CD4-positive, alpha-beta T cell treated with Interleukin-4 for 4 hours (primary cell): ENCODE measurements around the gene GLB1L3.
"Not testable (repeated sequence)": the region's sequence is repeated elsewhere in the genome, so short reads cannot be mapped to it uniquely, and the experiment has no call there.

Source experiments
- DNase-seq: peaks from one replicate; pipeline ENCODE4 v3.0.0-alpha.2; 2020

Gene GLB1L3

DNA sequence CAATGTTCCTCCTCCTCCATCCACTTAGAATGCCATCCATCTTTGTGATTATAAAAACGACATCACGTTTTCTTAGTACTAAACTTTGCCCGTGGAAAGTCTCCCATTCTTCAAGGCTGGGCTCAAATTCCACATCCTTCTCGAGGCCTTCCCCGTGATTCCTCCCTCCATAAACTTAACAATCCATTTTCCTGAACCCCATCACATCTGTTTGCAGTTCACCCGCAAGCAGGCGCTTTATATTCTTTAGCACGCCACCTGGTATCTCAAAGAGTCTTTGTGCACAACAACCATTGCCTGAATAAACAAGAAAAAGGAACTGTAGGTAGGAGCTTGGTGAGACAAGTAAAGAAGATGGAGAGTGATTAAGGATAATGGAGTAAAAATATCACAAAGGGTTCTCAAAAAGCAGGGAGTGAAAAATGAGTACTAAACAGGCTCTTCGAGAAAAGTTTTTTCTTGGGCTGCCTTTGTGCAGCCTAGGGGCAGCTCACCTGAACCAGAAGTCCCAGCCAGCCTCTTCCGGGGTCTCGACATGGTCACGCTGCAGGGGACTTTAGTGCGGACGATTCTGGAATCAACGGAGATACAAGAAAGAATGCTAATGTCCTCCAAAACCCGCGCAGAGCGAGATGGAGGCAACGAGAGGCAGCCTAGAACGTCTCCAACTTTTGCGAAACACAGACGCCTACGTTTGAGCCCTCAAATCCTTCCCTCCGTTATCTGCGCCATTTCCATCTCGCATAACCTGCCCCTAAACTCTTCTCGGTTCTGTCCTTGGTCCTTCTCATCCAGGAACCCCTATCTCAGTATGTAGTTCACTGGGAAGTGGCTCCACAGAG lies 23.6 kb upstream of the GLB1L3 start:
- DNase-seq = no peak

GRCh38 chr11:134253188-134253993 lies 22.8 kb upstream of the GLB1L3 start, which contains the start of the genes ACAD8 and THYN1:
TSS of gene ACAD8 (plus strand) at chr11:134253568. CDS start at chr11:134253601, 33 bp downstream.
TSS of gene THYN1 (minus strand) at chr11:134253352. CDS start at chr11:134252882, 470 bp downstream.
- DNase-seq = peak; percentile 96

- no peak for DNase-seq
Measured at GRCh38 chr11:134254433-134255183, 21.6 kb upstream of the GLB1L3 start.

- DNase-seq = not testable (repeated sequence)
Measured at GRCh38 chr11:134255184-134255561, 21.0 kb upstream of the GLB1L3 start.

- no peak for DNase-seq
Measured at GRCh38 chr11:134257101-134257500, 19.1 kb upstream of the GLB1L3 start.

GRCh38 chr11:134258577-134258976 lies 17.6 kb upstream of the GLB1L3 start:
- no peak for DNase-seq

DNA sequence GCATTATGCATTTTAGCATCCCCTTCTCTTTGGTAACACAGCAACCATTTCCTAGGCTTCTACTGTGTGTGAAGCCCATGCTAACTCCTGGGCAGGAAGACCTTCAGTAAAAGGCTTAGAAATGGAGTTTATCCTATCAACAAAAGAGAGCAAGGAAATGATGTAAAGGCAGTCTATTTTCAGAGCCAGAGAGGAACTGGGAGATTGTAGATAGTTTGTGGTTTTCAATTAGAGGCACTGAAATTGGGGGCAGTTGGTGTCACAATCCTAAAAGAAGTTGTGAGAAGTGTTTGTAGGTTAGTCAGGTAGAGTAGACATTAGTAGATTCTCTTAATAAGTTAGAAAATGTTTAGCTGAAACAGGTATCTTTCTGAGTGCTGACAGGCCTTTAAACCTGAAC lies 15.7 kb upstream of the GLB1L3 start:
- DNase-seq = no peak

DNA sequence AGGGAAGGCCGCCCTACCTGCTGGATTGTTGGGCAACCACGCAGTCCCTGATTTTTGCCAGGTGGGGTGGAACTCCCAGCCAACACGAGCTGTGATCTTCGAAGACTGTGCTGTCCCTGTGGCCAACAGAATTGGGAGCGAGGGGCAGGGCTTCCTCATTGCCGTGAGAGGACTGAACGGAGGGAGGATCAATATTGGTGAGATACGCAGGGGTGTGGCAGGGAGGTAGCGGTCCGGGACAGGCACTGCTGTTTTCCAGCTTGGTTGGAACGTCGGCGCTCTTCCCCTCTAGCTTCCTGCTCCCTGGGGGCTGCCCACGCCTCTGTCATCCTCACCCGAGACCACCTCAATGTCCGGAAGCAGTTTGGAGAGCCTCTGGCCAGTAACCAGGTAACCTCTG lies 15.2 kb upstream of the GLB1L3 start:
- DNase-seq = no peak

- peak; percentile 37 for DNase-seq
Measured at GRCh38 chr11:134261626-134262488, 14.3 kb upstream of the GLB1L3 start.

GRCh38 chr11:134264966-134265764 lies 11.0 kb upstream of the GLB1L3 start:
- no peak for DNase-seq

- DNase-seq = no peak
Measured at GRCh38 chr11:134266440-134266839, 9.7 kb upstream of the GLB1L3 start.

DNA sequence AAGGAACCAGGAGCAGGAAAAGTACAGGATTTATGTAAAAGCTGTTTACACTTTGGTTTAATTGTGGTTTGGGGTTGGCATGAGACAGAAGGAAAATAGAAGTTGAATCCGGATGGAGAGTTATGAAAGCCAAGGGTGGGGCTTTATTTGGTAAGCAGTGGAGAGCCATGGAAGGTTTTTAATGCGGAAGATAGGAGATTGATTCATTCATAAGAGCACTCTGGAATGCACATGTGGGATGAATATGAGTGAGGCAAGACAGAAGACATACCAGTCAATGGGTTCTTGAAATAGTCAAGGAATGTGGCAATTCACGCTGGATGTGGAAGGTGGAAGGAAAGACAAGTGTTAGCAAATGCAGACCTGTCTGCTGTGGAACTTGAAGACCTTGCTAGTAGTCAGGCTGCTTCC lies 9.3 kb upstream of the GLB1L3 start:
- DNase-seq = no peak

GRCh38 chr11:134267461-134267860 lies 8.7 kb upstream of the GLB1L3 start:
- DNase-seq = no peak

DNA sequence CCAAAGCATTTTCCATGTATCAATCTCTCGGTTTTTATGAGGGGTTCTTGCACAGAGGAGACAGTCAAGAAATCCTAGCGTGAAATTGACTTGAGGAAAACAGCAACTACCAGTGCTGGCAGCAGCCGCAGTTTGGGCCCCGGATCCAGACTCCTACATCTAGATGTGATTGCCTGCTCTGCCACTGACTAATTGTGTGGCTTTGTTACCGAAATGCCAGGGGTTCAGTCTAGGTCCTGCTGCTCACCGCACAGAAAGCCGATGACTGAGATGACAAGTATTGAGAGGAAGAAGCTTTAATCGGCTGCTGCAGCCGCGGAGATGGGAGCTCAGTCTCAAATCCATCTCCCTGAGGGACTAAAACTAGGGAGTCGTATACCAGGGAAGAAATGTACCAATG lies 8.2 kb upstream of the GLB1L3 start:
- DNase-seq = no peak

- peak; percentile 40 for DNase-seq
Measured at GRCh38 chr11:134270250-134270714, 5.9 kb upstream of the GLB1L3 start.

GRCh38 chr11:134271978-134272377 lies 4.2 kb upstream of the GLB1L3 start:
- no peak for DNase-seq

DNA sequence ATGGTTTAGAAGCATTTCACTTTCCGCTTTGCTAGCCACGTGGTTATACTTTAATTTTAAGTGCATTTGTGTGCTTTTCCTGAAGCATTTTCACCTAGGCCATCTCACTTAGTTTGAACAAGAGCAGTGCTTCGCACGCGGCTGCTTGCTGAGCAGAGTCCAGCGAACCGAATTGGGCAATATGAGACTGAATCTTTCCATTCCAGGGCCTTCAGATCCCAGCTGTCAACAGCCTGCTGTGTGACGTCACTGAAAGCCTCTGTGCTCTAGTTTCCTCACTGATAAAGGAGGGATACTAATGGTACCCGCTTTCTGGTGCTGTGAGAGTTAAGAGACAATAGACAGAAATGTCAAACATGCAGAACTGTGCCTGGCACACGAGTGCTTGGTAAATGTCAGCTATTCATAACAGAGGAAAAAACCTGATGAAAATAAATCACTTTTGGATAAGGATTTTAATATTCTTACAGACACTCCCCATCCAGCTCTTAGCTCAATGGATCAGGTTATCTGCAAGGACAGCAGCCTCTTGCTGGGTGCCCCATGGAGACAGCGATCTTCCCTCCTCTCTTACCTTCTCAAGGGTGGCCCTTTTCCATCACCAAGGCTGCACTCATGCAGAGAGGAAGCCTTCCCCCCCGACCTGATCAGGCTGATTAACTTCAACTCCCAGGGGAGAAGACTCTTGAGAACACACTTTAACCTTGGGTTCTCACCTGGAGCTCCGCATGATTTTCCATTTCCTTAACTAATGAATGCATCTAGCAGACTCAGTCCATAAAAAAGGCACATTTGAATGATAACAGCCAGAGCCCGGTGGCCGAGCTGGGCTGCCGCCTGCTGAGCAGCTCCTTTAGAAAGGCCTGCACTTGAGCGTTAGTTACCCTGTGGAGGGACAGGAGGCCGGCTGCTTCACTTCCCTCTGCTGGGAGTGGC lies 3.5 kb upstream of the GLB1L3 start:
- no peak for DNase-seq

- DNase-seq = no peak
Measured at GRCh38 chr11:134273317-134273712, 2.9 kb upstream of the GLB1L3 start.

GRCh38 chr11:134275188-134275533 lies 1.0 kb upstream of the GLB1L3 start:
- DNase-seq = no peak
